Ishikawa (cell line): ENCODE results near the gene CLCN4.

Source experiments
- CEBPB ChIP-seq: IDR thresholded peaks from 2 replicates; pipeline ENCODE4 v1.6.1; 2012
- CREB1 ChIP-seq: IDR thresholded peaks from 2 replicates; pipeline ENCODE4 v1.6.1; 2012; ENCODE audit warnings: low read depth
- EGR1 ChIP-seq: IDR thresholded peaks from 2 replicates; pipeline ENCODE4 v1.6.1; 2012
- EP300 ChIP-seq: IDR thresholded peaks from 2 replicates; pipeline ENCODE4 v1.6.1; 2012; ENCODE audit warnings: borderline replicate concordance
- FOXM1 ChIP-seq: IDR thresholded peaks from 2 replicates; pipeline ENCODE4 v1.6.1; 2012; ENCODE audit warnings: low read depth, borderline replicate concordance
- MAX ChIP-seq: IDR thresholded peaks from 2 replicates; pipeline ENCODE4 v1.6.1; 2012
- NFIC ChIP-seq: IDR thresholded peaks from 2 replicates; pipeline ENCODE4 v1.6.1; 2012
- RAD21 ChIP-seq: IDR thresholded peaks from 2 replicates; pipeline ENCODE4 v1.6.1; 2012; ENCODE audit warnings: low read depth
- REST ChIP-seq: IDR thresholded peaks from 2 replicates; pipeline ENCODE4 v1.6.1; 2012; ENCODE audit warnings: low read depth, mild to moderate bottlenecking
- TAF1 ChIP-seq: IDR thresholded peaks from 2 replicates; pipeline ENCODE4 v1.6.1; 2012; ENCODE audit warnings: low read depth, mild to moderate bottlenecking
- TCF12 ChIP-seq: IDR thresholded peaks from 2 replicates; pipeline ENCODE4 v1.6.1; 2012; ENCODE audit warnings: low read depth
- TEAD4 ChIP-seq: IDR thresholded peaks from 2 replicates; pipeline ENCODE4 v1.6.1; 2012
- USF1 ChIP-seq: IDR thresholded peaks from 2 replicates; pipeline ENCODE4 v1.6.1; 2012
- YY1 ChIP-seq: IDR thresholded peaks from 2 replicates; pipeline ENCODE4 v1.6.1; 2012; ENCODE audit warnings: low read depth
- ZBTB7A ChIP-seq: IDR thresholded peaks from 2 replicates; pipeline ENCODE4 v1.6.1; 2012; ENCODE audit warnings: low read depth

CLCN4 gene

GRCh38 chrX:10217198-10217597 is 60.4 kb downstream of the CLCN4 start:
- TF ChIP-seq FOXM1 (no peak), MAX (no peak), EP300 (no peak), TAF1 (no peak)

GRCh38 chrX:10221651-10222050 is 64.9 kb downstream of the CLCN4 start:
- no peak for TF ChIP-seq TCF12
- no peak for TF ChIP-seq CREB1
- TF ChIP-seq FOXM1, result no peak
- TF ChIP-seq USF1, result no peak
- no peak for TF ChIP-seq REST
- no peak for TF ChIP-seq RAD21
- no peak for TF ChIP-seq EGR1
- no peak for TF ChIP-seq NFIC
- no peak for TF ChIP-seq MAX
- TF ChIP-seq TAF1, result no peak
- no peak for TF ChIP-seq TEAD4
- TF ChIP-seq ZBTB7A, result no peak
- no peak for TF ChIP-seq EP300
- TF ChIP-seq CEBPB, result no peak
- TF ChIP-seq YY1, result no peak

GRCh38 chrX:10223276-10223675 is 66.5 kb downstream of the CLCN4 start:
- TF ChIP-seq NFIC, result no peak
- TF ChIP-seq TAF1, result no peak
- TF ChIP-seq ZBTB7A, result no peak

GRCh38 chrX:10223781-10224180 is 67.0 kb downstream of the CLCN4 start:
- TF ChIP-seq EGR1 (no peak), ZBTB7A (no peak), FOXM1 (no peak), CEBPB (no peak), TCF12 (no peak), REST (no peak), NFIC (no peak), CREB1 (no peak), MAX (no peak)

GRCh38 chrX:10230222-10230621 is 73.4 kb downstream of the CLCN4 start:
- no peak for TF ChIP-seq YY1
- TF ChIP-seq EGR1, result no peak
- TF ChIP-seq EP300, result no peak
- no peak for TF ChIP-seq RAD21
- no peak for TF ChIP-seq NFIC
- TF ChIP-seq FOXM1, result no peak
- TF ChIP-seq MAX, result no peak
- TF ChIP-seq ZBTB7A, result no peak
- TF ChIP-seq TEAD4, result no peak
- no peak for TF ChIP-seq CEBPB
- no peak for TF ChIP-seq REST
- no peak for TF ChIP-seq CREB1
- no peak for TF ChIP-seq TCF12
- no peak for TF ChIP-seq TAF1
- TF ChIP-seq USF1, result no peak
